CD1c-positive myeloid dendritic cell (primary cell): ENCODE results near the gene SPATC1L.
"Not testable (repeated sequence)": the region's sequence is repeated elsewhere in the genome, so short reads cannot be mapped to it uniquely, and the experiment has no call there.

Experiments
- DNase-seq: peaks from one replicate; pipeline ENCODE4 v3.0.0-alpha.2; 2016; ENCODE audit errors: extremely low spot score

Gene SPATC1L

DNA sequence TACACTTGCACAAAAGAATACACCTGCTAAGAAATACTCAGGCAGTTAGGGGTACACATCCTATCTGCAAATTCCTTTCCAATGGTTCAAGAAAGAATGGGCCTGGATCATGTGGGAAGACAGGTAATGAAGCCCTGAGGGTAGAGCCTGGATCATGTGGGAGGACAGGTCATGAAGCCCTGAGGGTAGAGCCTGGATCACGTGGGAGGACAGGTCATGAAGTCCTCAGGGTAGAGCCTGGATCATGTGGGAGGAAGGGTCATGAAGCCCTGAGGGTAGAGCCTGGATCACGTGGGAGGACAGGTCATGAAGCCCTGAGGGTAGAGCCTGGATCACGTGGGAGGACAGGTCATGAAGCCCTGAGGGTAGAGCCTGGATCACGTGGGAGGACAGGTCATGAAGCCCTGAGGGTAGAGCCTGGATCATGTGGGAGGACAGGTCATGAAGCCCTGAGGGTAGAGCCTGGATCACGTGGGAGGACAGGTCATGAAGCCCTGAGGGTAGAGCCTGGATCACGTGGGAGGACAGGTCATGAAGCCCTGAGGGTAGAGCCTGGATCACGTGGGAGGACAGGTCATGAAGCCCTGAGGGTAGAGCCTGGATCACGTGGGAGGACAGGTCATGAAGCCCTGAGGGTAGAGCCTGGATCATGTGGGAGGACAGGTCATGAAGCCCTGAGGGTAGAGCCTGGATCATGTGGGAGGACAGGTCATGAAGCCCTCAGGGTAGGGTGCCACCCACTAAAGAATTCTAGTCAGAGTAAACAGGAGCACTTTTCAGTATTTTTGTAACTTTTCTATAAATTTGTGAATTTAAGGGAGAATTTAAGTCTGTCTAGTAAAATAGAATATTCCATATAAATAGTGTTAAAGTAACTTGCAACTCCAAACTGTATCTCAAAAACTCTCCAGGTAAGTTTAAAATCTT lies 16.9 kb upstream of the SPATC1L start:
- not testable (repeated sequence) for DNase-seq

GRCh38 chr21:46199436-46200373 lies 15.4 kb upstream of the SPATC1L start:
- DNase-seq, result no peak

GRCh38 chr21:46196733-46197132 lies 12.5 kb upstream of the SPATC1L start:
- no peak for DNase-seq

GRCh38 chr21:46195595-46196195 lies 11.4 kb upstream of the SPATC1L start:
- DNase-seq, result no peak

DNA sequence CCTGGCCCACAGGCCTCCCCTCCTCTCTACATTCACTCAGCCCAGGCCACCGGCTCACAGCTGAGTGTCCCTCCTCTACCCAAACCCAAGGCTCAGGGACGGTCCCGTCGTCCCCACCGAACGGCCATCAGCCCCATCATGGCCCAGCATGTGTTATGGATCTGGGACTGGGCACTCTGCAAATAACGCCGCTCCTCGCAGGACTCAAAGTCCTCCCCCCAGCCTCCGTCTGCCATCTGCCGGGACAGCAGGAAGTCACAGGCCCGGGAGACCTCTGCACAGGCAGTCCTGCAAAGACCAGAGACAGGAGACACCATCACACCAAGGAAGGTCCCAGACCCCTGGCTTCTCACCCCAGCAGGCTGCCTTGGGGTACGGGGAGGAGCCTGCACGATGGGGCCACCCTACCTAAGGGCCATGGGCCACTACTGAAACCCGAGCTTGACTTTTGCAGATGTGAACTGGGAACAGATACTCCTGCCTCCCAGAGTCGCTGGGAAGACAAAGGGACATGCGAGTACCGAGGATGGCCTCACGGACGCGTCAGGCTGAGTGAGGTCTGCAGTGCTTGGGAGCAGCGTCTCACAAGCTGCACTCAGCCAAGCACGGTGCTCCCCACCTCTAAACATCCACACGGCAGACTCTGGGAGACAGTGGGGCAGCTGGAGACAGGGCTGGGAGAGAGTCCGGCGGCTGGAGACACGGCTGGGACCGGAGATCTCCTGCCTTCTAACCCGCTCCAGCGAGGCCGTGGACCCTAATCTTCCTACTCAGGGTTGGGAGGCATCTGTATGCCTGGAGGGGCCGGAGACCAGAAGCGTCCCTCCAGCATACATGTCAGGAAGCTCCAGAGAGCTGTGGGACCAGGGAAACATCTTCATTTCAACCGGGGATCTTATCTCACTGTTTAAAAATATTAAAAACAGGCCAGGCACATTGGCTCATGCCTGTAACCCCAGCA lies 10.4 kb upstream of the SPATC1L start:
- DNase-seq, result no peak

GRCh38 chr21:46193829-46194373 lies 9.6 kb upstream of the SPATC1L start:
- DNase-seq, result no peak

DNA sequence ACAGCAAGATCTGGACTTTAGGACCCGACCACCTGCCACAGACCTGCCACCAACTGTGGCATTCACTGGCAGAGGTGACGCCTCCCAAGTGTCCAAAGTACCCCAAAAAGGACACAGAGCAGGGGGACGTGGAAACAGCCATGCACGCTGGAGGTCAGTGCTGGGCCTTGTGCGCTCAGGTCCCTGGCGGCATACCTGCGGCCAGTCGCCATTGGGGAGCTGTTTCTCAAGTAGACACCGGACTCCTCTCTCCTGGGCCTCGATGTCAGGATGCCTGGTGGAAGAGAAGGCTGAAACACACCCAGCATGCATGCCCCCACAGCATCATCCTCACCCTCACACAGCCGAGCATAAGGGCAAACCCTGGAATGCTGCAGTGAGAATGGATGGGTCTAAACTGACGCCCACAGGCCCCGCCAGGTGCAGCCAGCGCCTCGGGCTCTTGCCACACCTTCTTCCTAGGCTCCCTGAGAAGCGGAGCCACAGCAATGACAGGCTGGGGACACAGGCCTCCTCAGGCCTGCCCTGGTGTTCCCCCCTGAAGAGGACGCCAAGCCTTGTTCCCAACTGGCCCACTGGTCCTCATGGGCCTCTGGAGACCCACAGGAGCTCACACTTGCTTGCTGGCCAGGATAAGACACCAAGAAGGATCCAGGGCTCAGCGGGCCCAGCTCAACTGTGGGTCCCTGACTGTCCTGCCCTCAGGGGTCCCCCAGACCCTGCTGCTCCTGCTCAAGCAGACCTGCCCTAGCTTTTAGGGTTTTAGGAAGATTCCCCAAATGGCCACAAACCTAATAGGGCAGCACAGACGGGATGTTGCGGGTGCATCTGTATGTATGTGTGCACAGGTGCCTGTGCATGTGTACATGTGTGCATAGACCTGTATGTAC lies 7.7 kb upstream of the SPATC1L start:
- no peak for DNase-seq

DNA sequence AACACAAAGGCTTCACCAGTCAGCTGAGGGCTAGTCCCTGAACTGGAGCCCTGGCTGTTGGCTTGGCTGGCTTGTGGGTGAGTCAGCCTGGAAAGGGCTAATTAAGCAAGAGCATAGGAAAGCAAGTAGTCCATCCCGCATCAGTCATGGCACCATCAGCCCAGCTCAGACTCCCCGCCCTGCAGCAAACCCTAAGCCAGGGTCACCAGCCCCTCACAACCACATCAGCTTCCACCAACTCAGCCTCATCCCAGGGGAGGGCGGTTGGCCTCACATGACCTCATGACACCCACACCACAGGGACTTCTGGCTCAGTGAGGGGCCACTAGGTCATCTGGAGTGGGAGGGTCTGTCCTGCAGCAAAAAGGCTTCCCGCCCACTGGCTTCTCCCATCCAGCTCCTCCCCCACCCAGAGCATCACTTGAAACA lies 7.0 kb upstream of the SPATC1L start:
- no peak for DNase-seq

DNA sequence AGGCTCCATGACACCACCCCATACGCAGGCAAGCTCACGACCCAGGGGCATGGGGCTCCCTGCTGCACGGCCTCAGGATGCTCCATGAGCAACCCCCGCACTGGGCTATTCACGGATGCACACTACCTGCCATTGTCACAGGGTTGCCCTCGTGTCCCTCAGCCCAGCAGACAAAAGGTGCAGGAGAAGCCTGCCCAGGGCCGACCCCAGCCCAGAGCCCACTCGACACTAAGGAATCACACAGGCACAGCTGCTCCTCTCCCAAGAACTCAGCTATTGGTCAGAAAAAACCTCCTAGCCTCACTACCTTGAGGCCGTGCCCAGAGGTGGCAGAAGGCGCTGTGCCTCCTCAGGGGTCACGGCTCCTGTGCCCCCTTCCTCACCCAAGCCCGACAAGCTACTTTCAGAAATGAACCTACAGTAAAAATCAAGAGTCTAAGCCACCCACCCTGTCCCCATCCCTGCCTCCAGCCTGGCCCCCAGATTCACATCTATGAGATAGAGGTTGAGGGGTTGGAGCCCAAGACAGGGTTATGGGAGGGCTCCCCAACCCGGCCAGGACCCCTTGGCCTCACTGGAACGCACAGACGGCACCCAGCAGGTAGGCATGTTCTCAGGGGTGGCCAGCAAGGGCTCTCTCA lies 6.4 kb upstream of the SPATC1L start:
- no peak for DNase-seq

GRCh38 chr21:46189959-46190490 lies 5.8 kb upstream of the SPATC1L start:
- DNase-seq, result no peak

GRCh38 chr21:46189213-46189958 lies 5.1 kb upstream of the SPATC1L start:
- DNase-seq, result no peak

GRCh38 chr21:46188226-46189212 lies 4.3 kb upstream of the SPATC1L start:
- peak; percentile 26 for DNase-seq

GRCh38 chr21:46187814-46188213 lies 3.6 kb upstream of the SPATC1L start:
- DNase-seq, result no peak

DNA sequence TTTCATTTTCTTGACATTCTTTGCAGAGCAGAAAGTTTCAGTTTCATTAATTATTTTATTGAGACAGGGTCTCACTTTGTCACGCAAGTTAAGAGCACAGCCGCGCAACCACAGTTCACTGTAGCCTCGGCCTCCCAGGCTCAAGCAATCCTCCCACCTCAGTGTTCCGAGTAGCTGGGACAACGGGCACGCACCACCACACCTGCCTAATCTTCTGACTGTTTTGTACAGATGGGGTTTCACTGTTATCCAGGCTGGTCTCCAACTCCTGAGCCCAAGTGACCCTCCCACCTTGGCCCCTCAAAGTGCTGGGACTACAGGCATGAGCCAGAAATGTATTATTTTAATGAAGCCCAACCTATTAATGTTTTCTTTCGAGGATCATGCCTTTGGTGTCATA lies 3.0 kb upstream of the SPATC1L start:
- DNase-seq, result no peak

DNA sequence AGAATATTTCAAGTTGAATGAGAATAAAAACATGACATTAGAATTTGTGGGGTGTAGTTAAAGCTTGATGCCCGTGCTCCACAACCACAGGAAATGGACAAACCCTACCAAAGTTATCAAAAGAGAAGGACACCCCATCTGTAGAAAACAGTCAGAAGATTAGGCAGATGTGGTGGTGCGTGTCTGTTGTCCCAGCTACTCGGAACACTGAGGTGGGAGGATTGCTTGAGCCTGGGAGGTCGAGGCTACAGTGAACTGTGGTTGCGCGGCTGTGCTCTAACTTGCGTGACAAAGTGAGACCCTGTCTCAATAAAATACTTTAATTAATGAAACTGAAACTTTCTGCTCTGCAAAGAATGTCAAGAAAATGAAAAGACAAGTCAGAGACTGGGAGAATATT lies 1.5 kb upstream of the SPATC1L start:
- no peak for DNase-seq

DNA sequence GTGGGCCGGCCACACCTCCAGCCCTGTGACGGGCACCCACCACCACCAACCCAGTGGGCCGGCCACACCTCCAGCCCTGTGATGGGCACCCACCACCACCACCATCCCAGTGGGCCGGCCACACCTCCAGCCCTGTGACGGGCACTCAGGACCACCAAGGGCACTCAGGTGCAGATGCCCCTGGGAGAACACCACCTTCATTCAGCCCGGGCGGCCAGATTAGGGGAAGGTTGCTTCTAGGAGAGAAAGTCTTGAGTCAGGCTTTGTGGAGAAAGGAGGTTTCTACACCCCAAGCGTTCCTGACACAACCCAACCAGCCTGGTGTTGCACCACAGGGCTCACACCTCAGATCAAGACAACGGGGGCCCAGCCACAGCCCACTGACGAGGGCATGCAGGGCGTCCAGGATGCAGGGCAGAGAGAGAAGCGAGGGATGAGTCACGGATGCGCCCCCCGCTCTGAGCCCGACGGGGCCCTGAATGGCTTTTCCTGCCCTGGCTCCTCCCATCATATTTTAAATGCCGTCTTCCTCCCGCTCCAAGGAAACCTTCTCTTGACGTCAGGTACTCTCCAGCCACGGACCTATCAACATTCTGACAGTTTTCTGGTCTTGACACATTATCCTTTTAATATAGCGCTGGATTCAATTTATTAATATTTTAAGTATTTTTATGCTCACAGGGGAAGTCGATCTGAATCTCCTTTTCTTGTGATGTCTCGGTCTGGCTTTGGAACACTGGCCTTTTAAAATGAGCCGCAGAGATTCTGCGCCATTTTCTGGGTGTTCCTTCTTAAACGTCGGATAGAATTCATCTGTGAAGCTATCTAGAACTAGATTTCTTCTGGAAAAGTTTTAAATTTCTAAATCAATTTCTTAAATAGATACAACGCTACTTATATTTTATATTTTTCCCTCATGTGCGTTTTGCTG lies 631 bp upstream of the SPATC1L start:
- DNase-seq, result peak; percentile 72
